Upper lobe of left lung (tissue), 6 donors: ENCODE results near the gene ALDH3B2. TPM values are rescaled to one million over a fixed set of nuclear protein-coding genes. Genes with fewer than 3 reads are reported as not detected.
"Not testable (repeated sequence)": the region's sequence is repeated elsewhere in the genome, so short reads cannot be mapped to it uniquely, and the experiment has no call there.

ENCODE experiments used
- ATAC-seq, 2 donors: fragments of 200-7000 bp; cut with Tn5 transposase; one replicate each; pipeline ENCODE4 v1.9.1; 2022; ENCODE audit warnings: mild to moderate bottlenecking in 2 of 2, moderate library complexity in 2 of 2; ENCODE audit not compliant: low FRiP score in 2 of 2
- DNase-seq, 2 donors: peaks; one replicate each; pipeline ENCODE4 v3.0.0-alpha.2; 2019 to 2020
- H3K27ac ChIP-seq, 4 donors: fragments of 200-600 bp; sonication (generic); one replicate each; pipeline ENCODE4 v1.5.1; 2016 to 2019
- H3K27me3 ChIP-seq, 4 donors: fragments of 200-600 bp; sonication (generic); one replicate each; pipeline ENCODE4 v1.5.1; 2017 to 2019
- H3K36me3 ChIP-seq, 4 donors: fragments of 200-600 bp; sonication (generic); one replicate each; pipeline ENCODE4 v1.5.1; 2016 to 2019
- H3K4me1 ChIP-seq, 4 donors: fragments of 200-600 bp; sonication (generic); one replicate each; pipeline ENCODE4 v1.5.1; 2018 to 2019
- H3K4me3 ChIP-seq, 4 donors: fragments of 200-600 bp; sonication (generic); one replicate each; pipeline ENCODE4 v1.5.1; 2017 to 2019; ENCODE audit warnings: mild to moderate bottlenecking in 2 of 4, moderate library complexity in 1 of 4
- H3K9me3 ChIP-seq, 4 donors: fragments of 200-600 bp; sonication (generic); one replicate each; pipeline ENCODE4 v1.5.1; 2018 to 2019
- CTCF ChIP-seq, 6 experiments: fragments of 450-650 bp in 4 of 6; fragments of 200-600 bp in 2 of 6; sonication (generic) in 2 of 6; IDR thresholded peaks; one replicate each; pipeline ENCODE4 v1.5.1; 2016 to 2019; ENCODE audit warnings: antibody characterized with exemption in 6 of 6
- EP300 ChIP-seq, 4 donors: sonication (generic); formaldehyde crosslinking; IDR thresholded peaks; one replicate each; pipeline ENCODE4 v1.5.1; 2017; ENCODE audit warnings: antibody characterized with exemption in 4 of 4, control low read depth in 2 of 4
- POLR2A ChIP-seq, 4 donors: fragments of 450-650 bp; IDR thresholded peaks; one replicate each; pipeline ENCODE4 v1.5.1; 2016 to 2017; ENCODE audit warnings: antibody characterized with exemption in 4 of 4, mild to moderate bottlenecking in 2 of 4
- POLR2AphosphoS5 ChIP-seq, 2 donors: sonication (generic); formaldehyde crosslinking; IDR thresholded peaks; one replicate each; pipeline ENCODE4 v1.5.1; 2017; ENCODE audit warnings: antibody characterized with exemption in 2 of 2
- WGBS, 2 donors: methylation state at CpG; one replicate each; pipeline ENCODE4 v1.1.5; 2017 to 2018; 5-methylcytosine and 5-hydroxymethylcytosine counted together
- total RNA-seq, 6 donors: library from RNA; depleted of rRNA in 4 of 6; stranded (reverse); fragments of >200 nt in 4 of 6; gene quantifications; one replicate each; pipeline versions ENCODE4 v1.1.0 to v1.2.1, GENCODE V29; 2016 to 2021
- donor health status: DM: no; HTN: no; CAD: no; lungs with moderate emphysema.
- donor health status: DM: no; HTN: yes; CAD: no; lungs with severe emphysema.

Gene ALDH3B2
- total RNA-seq, 6 donors from 2014 or later = 0.30 to 6.4 (median 0.86) TPM; not detected in 1

GRCh38 chr11:67662835-67663531 lies 11.4 kb downstream of the ALDH3B2 start:
- TF ChIP-seq POLR2AphosphoS5 (IDR thresholded peaks at IDR 0.05) (no peak), EP300 (IDR thresholded peaks at IDR 0.05) (no peak), POLR2A (IDR thresholded peaks at IDR 0.05) (no peak), CTCF (IDR thresholded peaks at IDR 0.05) (no peak)
- Histone ChIP-seq H3K27me3 (no peaks in the 10 kb centered on the region), H3K27ac (no peak overlapping the region), H3K4me1 (no peaks in the 10 kb centered on the region), H3K4me3 (no peak overlapping the region), H3K9me3 (no peaks in the 10 kb centered on the region), H3K36me3 (no peaks in the 10 kb centered on the region)
- ATAC-seq (peak in 1 of 2 donors; percentile 11), DNase-seq (peak in 1 of 2 donors; percentile 70)
- 82 to 95% methylated on average over 13 to 18 of the region's 19 CpGs for WGBS, 2 donors

- Histone ChIP-seq H3K4me1 (no peaks in the 10 kb centered on the region), H3K27ac (no peak overlapping the region), H3K4me3 (no peak overlapping the region), H3K27me3 (no peaks in the 10 kb centered on the region), H3K36me3 (no peaks in the 10 kb centered on the region), H3K9me3 (no peaks in the 10 kb centered on the region)
- 91 to 96% methylated on average over 11 to 12 of the region's 12 CpGs for WGBS, 2 donors
- ATAC-seq (no peak), DNase-seq (no peak)
- TF ChIP-seq EP300 (IDR thresholded peaks at IDR 0.05) (no peak), CTCF (IDR thresholded peaks at IDR 0.05) (no peak), POLR2A (IDR thresholded peaks at IDR 0.05) (no peak), POLR2AphosphoS5 (IDR thresholded peaks at IDR 0.05) (no peak)
Measured at GRCh38 chr11:67662142-67662834, 12.1 kb downstream of the ALDH3B2 start.

DNA sequence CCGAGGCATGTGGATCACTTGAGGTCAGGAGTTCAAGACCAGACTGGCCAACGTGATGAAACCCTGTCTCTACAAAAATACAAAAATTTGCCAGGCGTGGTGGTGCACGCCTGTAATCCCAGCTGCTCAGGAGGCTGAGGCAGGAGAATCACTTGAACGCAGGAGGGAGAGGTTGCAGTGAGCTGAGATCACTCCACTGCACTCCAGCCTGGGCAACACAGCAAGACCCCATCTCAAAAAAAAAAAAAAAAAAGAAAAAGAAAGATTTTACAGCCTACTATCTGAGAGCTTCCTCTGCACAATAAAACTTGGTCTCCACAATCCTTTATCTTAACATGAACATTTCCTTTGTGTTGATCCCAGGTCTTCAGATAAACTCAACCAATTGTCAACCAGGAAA lies 13.7 kb downstream of the ALDH3B2 start:
- not testable (repeated sequence) for ATAC-seq, H3K9me3 ChIP-seq, H3K4me1 ChIP-seq, H3K4me3 ChIP-seq, H3K27me3 ChIP-seq, H3K36me3 ChIP-seq, H3K27ac ChIP-seq, DNase-seq
- 46 to 74% methylated on average over 2 to 5 of the region's 5 CpGs for WGBS, 2 donors

GRCh38 chr11:67659651-67660165 lies 14.7 kb downstream of the ALDH3B2 start:
- ATAC-seq, DNase-seq, H3K27ac ChIP-seq, H3K27me3 ChIP-seq, H3K36me3 ChIP-seq, H3K4me3 ChIP-seq, H3K9me3 ChIP-seq, H3K4me1 ChIP-seq: not testable (repeated sequence)
- 58 to 63% methylated on average over 5 of the region's 5 CpGs for WGBS, 2 donors

- no peak overlapping the region for H3K4me3 ChIP-seq
- no peaks in the 10 kb centered on the region for H3K36me3 ChIP-seq
- no peak for ATAC-seq
- no peaks in the 10 kb centered on the region for H3K4me1 ChIP-seq
- H3K27me3 ChIP-seq = no peaks in the 10 kb centered on the region
- DNase-seq = no peak
- 38 to 43% methylated on average over 3 of the region's 3 CpGs for WGBS, 2 donors
- TF ChIP-seq POLR2A (IDR thresholded peaks at IDR 0.05) = no peak
- no peak for TF ChIP-seq EP300 (IDR thresholded peaks at IDR 0.05)
- TF ChIP-seq CTCF (IDR thresholded peaks at IDR 0.05) = no peak
- TF ChIP-seq POLR2AphosphoS5 (IDR thresholded peaks at IDR 0.05) = no peak
- H3K9me3 ChIP-seq = no peaks in the 10 kb centered on the region
- H3K27ac ChIP-seq = no peak overlapping the region
Measured at GRCh38 chr11:67657300-67657699, 17.1 kb downstream of the ALDH3B2 start.
